Measurements from ENCODE around the gene FARP1.
"Not testable (repeated sequence)": the region's sequence is repeated elsewhere in the genome, so short reads cannot be mapped to it uniquely, and the experiment has no call there.

Gene FARP1

GRCh38 chr13:98342953-98343352, 200.1 kb downstream of the FARP1 start:
- no peak for DNase-seq

- DNase-seq, result no peak
These were observed 200.6 kb downstream of the FARP1 start for GRCh38 chr13:98343461-98343860.

- no peak for DNase-seq
These were observed 201.5 kb downstream of the FARP1 start for GRCh38 chr13:98344392-98344791.

- no peak for DNase-seq
These were observed 202.4 kb downstream of the FARP1 start for GRCh38 chr13:98345107-98345935.

GRCh38 chr13:98346904-98347636, 204.2 kb downstream of the FARP1 start:
- no peak for DNase-seq

- DNase-seq, result no peak
These were observed 204.9 kb downstream of the FARP1 start for GRCh38 chr13:98347756-98348155.

- no peak for DNase-seq
These were observed 205.7 kb downstream of the FARP1 start for GRCh38 chr13:98348466-98349200.

GRCh38 chr13:98349731-98350305, 206.9 kb downstream of the FARP1 start:
- no peak for DNase-seq

GRCh38 chr13:98350746-98351330, 207.9 kb downstream of the FARP1 start:
- no peak for DNase-seq

- DNase-seq, result no peak
These were observed 208.7 kb downstream of the FARP1 start for GRCh38 chr13:98351636-98352035.

GRCh38 chr13:98352226-98352625, 209.3 kb downstream of the FARP1 start:
- no peak for DNase-seq

GRCh38 chr13:98353750-98354149, 210.9 kb downstream of the FARP1 start:
- DNase-seq, result no peak

- no peak for DNase-seq
These were observed 216.0 kb downstream of the FARP1 start for GRCh38 chr13:98358937-98359336.

- DNase-seq, result no peak
These were observed 217.7 kb downstream of the FARP1 start for GRCh38 chr13:98360545-98360944.

- DNase-seq, result no peak
These were observed 220.4 kb downstream of the FARP1 start for GRCh38 chr13:98363326-98363725.

- DNase-seq, result no peak
These were observed 221.3 kb downstream of the FARP1 start for GRCh38 chr13:98364179-98364578.

GRCh38 chr13:98364647-98365046, 221.8 kb downstream of the FARP1 start:
- DNase-seq, result no peak

GRCh38 chr13:98365302-98365701, 222.4 kb downstream of the FARP1 start:
- DNase-seq, result no peak

- DNase-seq, result no peak
These were observed 223.1 kb downstream of the FARP1 start for GRCh38 chr13:98366010-98366409.

- DNase-seq, result no peak
These were observed 223.5 kb downstream of the FARP1 start for GRCh38 chr13:98366443-98366842.

- DNase-seq, result no peak
These were observed 224.1 kb downstream of the FARP1 start for GRCh38 chr13:98366959-98367358.

- no peak for DNase-seq
These were observed 225.1 kb downstream of the FARP1 start for GRCh38 chr13:98368019-98368418.

- DNase-seq, result not testable (repeated sequence)
These were observed 226.6 kb downstream of the FARP1 start for GRCh38 chr13:98369520-98369919.
